K562 (cell line): ENCODE results near the gene LAMA4. TPM values are rescaled to one million over a fixed set of nuclear protein-coding genes. Genes with fewer than 3 reads are reported as not detected.

ENCODE experiments used
- ATAC-seq: fragments of 200-7000 bp; cut with Tn5 transposase; 3 replicates; pipeline ENCODE4 v1.9.1; 2020; ENCODE audit warnings: moderate library complexity
- BruUV-seq: library from RNA; stranded (reverse); fragments of 400-500 nt; replicated peaks from 2 replicates; lab custom pipeline; 2021; lab: Mats Ljungman, UMichigan
- CTCF ChIA-PET: fragments of 300-600 bp; formaldehyde crosslinking; extraction: SDS; loops from one replicate; lab custom pipeline; 2021; ENCODE audit warnings: low intra/inter-chr PET ratio; lab: Yijun Ruan, JAX
- POLR2A ChIA-PET: fragments of 300-600, 350-650 bp; sonication (Branson Sonifier 250); formaldehyde crosslinking; extraction: SDS; loops from one replicate; lab custom pipeline; 2021; ENCODE audit warnings: antibody characterized with exemption, inconsistent platforms; lab: Yijun Ruan, JAX
- DNase-seq, 4 experiments: peaks; one replicate each; pipeline versions ENCODE4 v3.0.0 to v3.0.0-alpha.2; 2011 to 2018; ENCODE audit warnings: low spot score in 3 of 4, mixed read lengths in 3 of 4; ENCODE audit errors: extremely low read depth in 1 of 4
- FAIRE-seq: peaks from 2 replicates; lab custom pipeline; 2011; peaks lifted over from hg19 to GRCh38; lab: Jason Lieb, UNC
- H2AFZ ChIP-seq: 2 replicates; pipeline ENCODE4 v1.6.0; 2011; ENCODE audit warnings: low read depth, low read length, control low read depth, inconsistent platforms
- H3K27ac ChIP-seq: fragments of 200-600 bp; 3 replicates; pipeline ENCODE4 v1.8.0; 2011; ENCODE audit warnings: low read depth, mild to moderate bottlenecking, control low read depth, inconsistent platforms, low read length, moderate library complexity, mixed read lengths; ENCODE audit errors: extremely low read depth
- H3K27me3 ChIP-seq, 2 experiments: fragments of 300-600 bp in 1 of 2; 2 replicates in 1 of 2; 3 replicates in 1 of 2; pipeline versions ENCODE4 v1.6.0 to v1.8.0; 2011; ENCODE audit warnings: inconsistent platforms in 2 of 2, low read length in 2 of 2, mild to moderate bottlenecking in 1 of 2, mixed read lengths in 1 of 2, moderate library complexity in 1 of 2; ENCODE audit not compliant: control insufficient read depth in 2 of 2, insufficient read depth in 2 of 2
- H3K36me3 ChIP-seq: fragments of 300-600 bp; 3 replicates; pipeline ENCODE4 v1.8.0; 2011; ENCODE audit warnings: mild to moderate bottlenecking, low read length, inconsistent platforms; ENCODE audit not compliant: control insufficient read depth, insufficient read depth
- H3K4me1 ChIP-seq, 2 experiments: fragments of 200-600 bp in 1 of 2; replicated peaks in 1 of 2; 2 replicates in 1 of 2; 3 replicates in 1 of 2; pipeline versions ENCODE4 v1.5.1 to v1.8.0; 2011; ENCODE audit warnings: inconsistent platforms in 2 of 2, low read length in 2 of 2, mild to moderate bottlenecking in 1 of 2, mixed read lengths in 1 of 2, moderate library complexity in 1 of 2; ENCODE audit not compliant: control insufficient read depth in 2 of 2, insufficient read depth in 2 of 2
- H3K4me2 ChIP-seq: 2 replicates; pipeline ENCODE4 v1.6.1; 2011; ENCODE audit warnings: low read length, control low read depth, inconsistent platforms, mixed read lengths; ENCODE audit not compliant: insufficient read depth
- H3K4me3 ChIP-seq: fragments of 200-600 bp; sonication (generic), shearing (Covaris generic); 2 replicates; pipeline ENCODE4 v1.5.1; 2016; ENCODE audit warnings: control low read depth, inconsistent platforms
- H3K79me2 ChIP-seq: fragments of 200-600 bp; 3 replicates; pipeline ENCODE4 v1.8.0; 2011; ENCODE audit warnings: low read length, inconsistent platforms; ENCODE audit not compliant: control insufficient read depth, insufficient read depth
- H3K9ac ChIP-seq, 2 experiments: 2 replicates each; pipeline versions ENCODE4 v1.6.0 to v1.6.1; 2011; ENCODE audit warnings: low read depth in 2 of 2, low read length in 2 of 2, control low read depth in 1 of 2, inconsistent platforms in 1 of 2, mild to moderate bottlenecking in 1 of 2, mixed read lengths in 1 of 2; ENCODE audit not compliant: insufficient read depth in 1 of 2
- H3K9me1 ChIP-seq: one replicate; pipeline ENCODE4 v1.6.0; 2011; ENCODE audit warnings: inconsistent platforms, mild to moderate bottlenecking, low read length, moderate library complexity; ENCODE audit not compliant: control insufficient read depth, insufficient read depth
- H3K9me3 ChIP-seq: replicated peaks from 2 replicates; pipeline ENCODE4 v1.5.1; 2011; ENCODE audit warnings: low read depth, low read length, inconsistent platforms; ENCODE audit not compliant: control insufficient read depth, insufficient read depth
- H4K20me1 ChIP-seq: replicated peaks from 2 replicates; pipeline ENCODE4 v1.6.1; 2011; ENCODE audit warnings: low read length, inconsistent platforms, mixed read lengths; ENCODE audit not compliant: control insufficient read depth, insufficient read depth
- COPS2 ChIP-seq: fragments of 450-650 bp; conservative IDR thresholded peaks from 2 replicates; pipeline ENCODE4 v1.6.1; 2016; ENCODE audit warnings: mild to moderate bottlenecking, moderate library complexity
- CSDE1 ChIP-seq, 2 experiments: fragments of 450-650 bp; IDR thresholded peaks; 2 replicates each; pipeline ENCODE4 v1.6.1; 2016; ENCODE audit warnings: mild to moderate bottlenecking in 1 of 2
- ELF4 ChIP-seq: fragments of 450-650 bp; formaldehyde crosslinking; IDR thresholded peaks from 2 replicates; pipeline ENCODE4 v1.4.0; 2022; ENCODE audit warnings: missing genetic modification characterization
- GABPA ChIP-seq: fragments of 200-800 bp; sonication (Bioruptor generic); conservative IDR thresholded peaks from 2 replicates; pipeline ENCODE4 v1.6.1; 2016; ENCODE audit warnings: low read depth, missing genetic modification characterization, missing compliant biosample characterization
- HLTF ChIP-seq: fragments of 450-650 bp; IDR thresholded peaks from 2 replicates; pipeline ENCODE4 v1.6.1; 2016
- KAT2B ChIP-seq: IDR thresholded peaks from one replicate; pipeline ENCODE4 v1.6.1; 2012; ENCODE audit warnings: low read depth, mild to moderate bottlenecking, control low read depth, inconsistent platforms, low read length, moderate library complexity
- MEIS2 ChIP-seq: fragments of 450-650 bp; IDR thresholded peaks from 2 replicates; pipeline ENCODE4 v1.6.1; 2014; ENCODE audit warnings: mild to moderate bottlenecking; ENCODE audit not compliant: partially characterized antibody
- PBX2 ChIP-seq, 2 experiments: IDR thresholded peaks in 1 of 2; conservative IDR thresholded peaks in 1 of 2; 2 replicates each; pipeline ENCODE4 v1.6.1; 2016; ENCODE audit warnings: low read depth in 2 of 2, mild to moderate bottlenecking in 1 of 2, missing compliant biosample characterization in 1 of 2, missing genetic modification characterization in 1 of 2, moderate library complexity in 1 of 2
- POLR2AphosphoS2 ChIP-seq: IDR thresholded peaks from 2 replicates; pipeline ENCODE4 v1.6.1; 2012; ENCODE audit warnings: low read length, improper control_type of control experiment
- SIN3B ChIP-seq: fragments of 450-650 bp; IDR thresholded peaks from 2 replicates; pipeline ENCODE4 v1.6.1; 2017; ENCODE audit warnings: low read depth, mild to moderate bottlenecking, moderate library complexity
- SMARCE1 ChIP-seq: fragments of 450-650 bp; IDR thresholded peaks from 2 replicates; pipeline ENCODE4 v1.7.1; 2016; ENCODE audit warnings: mild to moderate bottlenecking
- TCF7L2 ChIP-seq: fragments of 150-350 bp; IDR thresholded peaks from 2 replicates; pipeline ENCODE4 v1.6.1; 2016; ENCODE audit warnings: low read depth, mild to moderate bottlenecking, low read length, moderate library complexity
- ZBTB33 ChIP-seq: sonication (generic); formaldehyde crosslinking; IDR thresholded peaks from 2 replicates; pipeline ENCODE4 v1.8.1; 2023; ENCODE audit warnings: mild to moderate bottlenecking, missing genetic modification reagents
- ZNF212 ChIP-seq: fragments of 450-650 bp; formaldehyde crosslinking; IDR thresholded peaks from 2 replicates; pipeline ENCODE4 v1.4.0; 2020; ENCODE audit warnings: mild to moderate bottlenecking
- ZNF707 ChIP-seq: fragments of 250-450 bp; sonication (Bioruptor Pico); conservative IDR thresholded peaks from 2 replicates; pipeline ENCODE4 v1.8.0; 2022; ENCODE audit warnings: inconsistent platforms, mild to moderate bottlenecking, moderate library complexity
- ZNF764 ChIP-seq: fragments of 250-450 bp; sonication (Bioruptor Pico); IDR thresholded peaks from 2 replicates; pipeline ENCODE4 v1.4.0; 2020; ENCODE audit warnings: low read depth, mild to moderate bottlenecking, moderate library complexity
- WGBS: fragments of 100-300 bp; shearing (Covaris generic); methylation state at CpG from one replicate; pipeline ENCODE4 v1.1.6; 2016; ENCODE audit warnings: low coverage, mixed read lengths; ENCODE audit not compliant: insufficient coverage; ENCODE audit errors: missing lambda C conversion rate; 5-methylcytosine and 5-hydroxymethylcytosine counted together
- in situ Hi-C: fragments of 300-500 bp; cut with MboI; formaldehyde crosslinking; loops from 4 replicates; pipeline ENCODE4 v1.15.0; 2018; ENCODE audit warnings: inconsistent platforms, mixed read lengths
- intact Hi-C: fragments of 100-400 bp; cut with micrococcal nuclease; formaldehyde crosslinking; loops from 2 replicates; pipeline ENCODE4 v1.14.2; 2022
- polyA plus RNA-seq, 8 experiments: library from polyadenylated mRNA; depleted of rRNA in 4 of 8; stranded (reverse) in 5 of 8; unstranded in 3 of 8; fragments of >200 nt; fragmentation: Nextera tagmentation in 2 of 8; fragmentation: Illumina TruSeq in 1 of 8; extraction: Ambion mirVana in 2 of 8; extraction: Trizol in 1 of 8; gene quantifications; 2 replicates each; pipeline versions ENCODE4 v1.2.1 to v1.2.3, GENCODE V29; 2011 to 2014; ENCODE audit warnings: inconsistent platforms in 1 of 8, missing spikeins in 1 of 8
- total RNA-seq, 7 experiments: library from RNA; depleted of rRNA in 6 of 7; stranded (reverse); fragments of >200 nt in 6 of 7; fragmentation: Illumina TruSeq in 2 of 7; extraction: Trizol in 2 of 7; gene quantifications; 2 replicates each; pipeline versions ENCODE4 v1.2.1 to v1.2.3, GENCODE V29; 2011 to 2021; ENCODE audit warnings: low replicate concordance in 1 of 7

The LAMA4 gene
- total and polyA plus RNA-seq, 9 of the 15 experiments (the other 6 are each of a cell fraction or from before 2014, with no cell fraction given) = 0.05 to 2.9 (median 0.51) TPM

- TF ChIP-seq ZBTB33 (CRISPR knock-in tag) (no peak), ZNF212 (CRISPR knock-in tag) (no peak), CSDE1 (IDR thresholded peaks at IDR 0.05) (no peak), KAT2B (no peak), POLR2AphosphoS2 (no peak), SMARCE1 (no peak), HLTF (no peak)
These were observed 140.4 kb downstream of the LAMA4 start (continued) for GRCh38 chr6:112113918-112114317.

- FAIRE-seq (no peak), DNase-seq (no peak), ATAC-seq (no peak)
- intact Hi-C loops (no loop called here), in situ Hi-C loops (no loop called here)
- ChIA-PET CTCF (no interaction called here), POLR2A (no interaction called here)
- Histone ChIP-seq H3K27ac (no peak overlapping the region), H2AFZ (no peak overlapping the region), H3K36me3 (no peaks in the 10 kb centered on the region), H3K9ac (no peak overlapping the region), H3K79me2 (no peaks in the 10 kb centered on the region), H3K4me2 (no peak overlapping the region), H4K20me1 (no peaks in the 10 kb centered on the region), H3K4me1 (no peaks in the 10 kb centered on the region; a peak in 1 of 5 replicates), H3K27me3 (no peaks in the 10 kb centered on the region; a peak in 1 of 5 replicates), H3K4me3 (no peak overlapping the region)
- WGBS = 8% methylated on average over 3 of the region's 3 CpGs
- TF ChIP-seq ZNF707 (no peak), ZNF764 (CRISPR knock-in tag) (no peak), COPS2 (no peak), ELF4 (no peak), GABPA (tag) (no peak), SIN3B (no peak), TCF7L2 (no peak), PBX2 (CRISPR knock-in tag; IDR thresholded peaks at IDR 0.05; ENCODE audit: low read depth) (no peak), PBX2 (tag; conservative IDR thresholded peaks at IDR 0.05; ENCODE audit: low read depth) (peak; percentile 39; the same call in 1 of the 2 replicates), MEIS2 (peak; percentile 20)
- TF ChIP-seq, all 486 proteins: peak for 2
- Histone ChIP-seq H3K9me3 (no peaks in the 10 kb centered on the region), H3K9me1 (no peaks in the 10 kb centered on the region)
- BruUV-seq = no TSS peak
These were observed 140.9 kb downstream of the LAMA4 start for GRCh38 chr6:112113431-112113830.
